Measurements from ENCODE around the gene CYB5A. TPM values are rescaled to one million over a fixed set of nuclear protein-coding genes. Genes with fewer than 3 reads are reported as not detected.

The CYB5A gene
- total and polyA plus RNA-seq, 2 of the 8 experiments (the other 6 are each of a cell fraction or from before 2014, with no cell fraction given): 154 to 195 TPM

DNA sequence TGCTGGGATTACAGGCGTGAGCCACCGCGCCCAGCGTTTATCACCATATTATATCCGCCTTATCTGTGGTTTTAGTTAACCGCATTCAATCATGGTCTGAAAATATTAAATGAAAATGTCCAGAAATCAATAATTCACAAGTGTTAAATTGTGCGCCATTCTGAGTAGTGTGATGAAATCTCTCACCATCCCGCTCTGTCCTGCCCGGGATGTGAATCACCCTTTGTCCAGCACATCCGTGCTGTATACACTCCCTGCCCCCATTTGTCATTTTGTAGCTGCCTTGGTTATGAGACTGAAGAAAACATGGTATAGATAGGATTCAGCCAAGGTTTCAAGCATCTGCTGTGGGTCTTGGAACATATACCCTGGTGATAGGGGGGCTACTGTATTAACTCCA lies 72.7 kb downstream of the CYB5A start:
- H3K27me3 ChIP-seq (replicated peaks in 1 of 4; ENCODE audit: control insufficient read depth in 3 of 4, extremely low read depth in 1 of 4, insufficient read depth in 3 of 4, low read length in 3 of 4): no peaks in the 10 kb centered on the region
- H2BK20ac ChIP-seq (ENCODE audit: low read length): no peak overlapping the region
- no peak overlapping the region for H2AFZ ChIP-seq (ENCODE audit: low read length)
- no peaks in the 10 kb centered on the region for H4K20me1 ChIP-seq (replicated peaks in 1 of 2; ENCODE audit: control insufficient read depth in 1 of 2, insufficient read depth in 2 of 2, low read length in 2 of 2)
- no peak overlapping the region for H3K4ac ChIP-seq (replicated peaks; ENCODE audit: insufficient read length, low read depth, low read length)
- no peak overlapping the region for H2AK5ac ChIP-seq (ENCODE audit: low read depth, low read length)
- no peaks in the 10 kb centered on the region for H3K79me2 ChIP-seq (ENCODE audit: control insufficient read depth in 1 of 2, insufficient read depth in 2 of 2, low read length in 2 of 2)
- CTCF ChIA-PET (ENCODE audit: partially characterized antibody): no interaction called here
- no peak for TF ChIP-seq TBP (IDR thresholded peaks at IDR 0.05; ENCODE audit: low read depth, low read length)
- TF ChIP-seq POLR2A (IDR thresholded peaks at IDR 0.05; ENCODE audit: control extremely low read depth in 1 of 2, low read depth in 2 of 2, low read length in 2 of 2): no peak
- TF ChIP-seq, protein P1, sequence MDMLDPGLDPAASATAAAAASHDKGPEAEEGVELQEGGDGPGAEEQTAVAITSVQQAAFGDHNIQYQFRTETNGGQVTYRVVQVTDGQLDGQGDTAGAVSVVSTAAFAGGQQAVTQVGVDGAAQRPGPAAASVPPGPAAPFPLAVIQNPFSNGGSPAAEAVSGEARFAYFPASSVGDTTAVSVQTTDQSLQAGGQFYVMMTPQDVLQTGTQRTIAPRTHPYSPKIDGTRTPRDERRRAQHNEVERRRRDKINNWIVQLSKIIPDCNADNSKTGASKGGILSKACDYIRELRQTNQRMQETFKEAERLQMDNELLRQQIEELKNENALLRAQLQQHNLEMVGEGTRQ (IDR thresholded peaks at IDR 0.05; ENCODE audit: low read length): no peak
- no peak for TF ChIP-seq CEBPB (IDR thresholded peaks at IDR 0.05; ENCODE audit: low read depth, low read length)
- no peaks in the 10 kb centered on the region for H3K9me3 ChIP-seq (ENCODE audit: insufficient read depth in 2 of 2, low read depth in 1 of 2, low read length in 1 of 2)
- H3K4me3 ChIP-seq (ENCODE audit: extremely low read depth in 1 of 4, insufficient read depth in 2 of 4, low read depth in 3 of 4, low read length in 4 of 4): no peak overlapping the region
- no peak overlapping the region for H3K4me2 ChIP-seq (ENCODE audit: insufficient read depth in 1 of 2, low read depth in 2 of 2, low read length in 2 of 2)
- H2BK15ac ChIP-seq (ENCODE audit: low read length): no peak overlapping the region
- no peak overlapping the region for H4K8ac ChIP-seq (ENCODE audit: extremely low read depth, insufficient read depth, low read length)
- DNase-seq (ENCODE audit: low read depth in 1 of 2, low spot score in 2 of 2): no peak
- POLR2A ChIA-PET (ENCODE audit: partially characterized antibody): no interaction called here
- H4K91ac ChIP-seq (replicated peaks; ENCODE audit: insufficient read length, low read length): no peak overlapping the region
- H3K23ac ChIP-seq (ENCODE audit: insufficient read length): no peak overlapping the region
- 98% methylated on average over 10 of the region's 10 CpGs; no CpG with 5 or more reads in 1 of the 2 experiments for WGBS, 2 experiments (ENCODE audit: extremely low coverage in 1 of 2, insufficient coverage in 1 of 2, insufficient read length in 1 of 2, insufficient replicate concordance in 2 of 2, low coverage in 1 of 2, low lambda C conversion rate in 2 of 2, missing lambda C conversion rate in 1 of 2)
- no peak overlapping the region for H3K27ac ChIP-seq (ENCODE audit: low read depth, low read length)
- no peak overlapping the region for H3K18ac ChIP-seq (ENCODE audit: extremely low read depth, low read length)
- H2BK12ac ChIP-seq (ENCODE audit: low read depth, low read length): no peak overlapping the region
- FAIRE-seq: no peak
- H2BK120ac ChIP-seq (replicated peaks; ENCODE audit: low read depth, low read length): no peak overlapping the region
- no peaks in the 10 kb centered on the region for H3K79me1 ChIP-seq (ENCODE audit: low read depth, low read length)
- H3K14ac ChIP-seq (ENCODE audit: insufficient read length): no peak overlapping the region
- H3K36me3 ChIP-seq (ENCODE audit: control insufficient read depth in 2 of 4, insufficient read depth in 4 of 4, low read length in 3 of 4): no peaks in the 10 kb centered on the region
- H3K9ac ChIP-seq (replicated peaks in 1 of 4; ENCODE audit: extremely low read depth in 1 of 4, low read depth in 3 of 4, low read length in 3 of 4): no peak overlapping the region
- H3K4me1 ChIP-seq (replicated peaks in 1 of 4; ENCODE audit: control insufficient read depth in 3 of 4, insufficient read depth in 4 of 4, low read length in 3 of 4): no peaks in the 10 kb centered on the region
- H3K56ac ChIP-seq (replicated peaks; ENCODE audit: insufficient read length, low read depth, low read length): no peak overlapping the region
- H2BK5ac ChIP-seq (ENCODE audit: low read depth, low read length): no peak overlapping the region
- no peak overlapping the region for H4K5ac ChIP-seq (ENCODE audit: insufficient read length, low read depth, low read length)
- H3K23me2 ChIP-seq (ENCODE audit: low read depth, low read length): no peaks in the 10 kb centered on the region

All from H1 (cell line).